ENCODE data around the gene ADAM19. TPM values are rescaled to one million over a fixed set of nuclear protein-coding genes. Genes with fewer than 3 reads are reported as not detected.
A peak's percentile ranks its signal among the peaks of the same experiment; 100 is the strongest.

Gene ADAM19
- total RNA-seq, 1 experiment from 2014 or later = 48.7 TPM

DNA sequence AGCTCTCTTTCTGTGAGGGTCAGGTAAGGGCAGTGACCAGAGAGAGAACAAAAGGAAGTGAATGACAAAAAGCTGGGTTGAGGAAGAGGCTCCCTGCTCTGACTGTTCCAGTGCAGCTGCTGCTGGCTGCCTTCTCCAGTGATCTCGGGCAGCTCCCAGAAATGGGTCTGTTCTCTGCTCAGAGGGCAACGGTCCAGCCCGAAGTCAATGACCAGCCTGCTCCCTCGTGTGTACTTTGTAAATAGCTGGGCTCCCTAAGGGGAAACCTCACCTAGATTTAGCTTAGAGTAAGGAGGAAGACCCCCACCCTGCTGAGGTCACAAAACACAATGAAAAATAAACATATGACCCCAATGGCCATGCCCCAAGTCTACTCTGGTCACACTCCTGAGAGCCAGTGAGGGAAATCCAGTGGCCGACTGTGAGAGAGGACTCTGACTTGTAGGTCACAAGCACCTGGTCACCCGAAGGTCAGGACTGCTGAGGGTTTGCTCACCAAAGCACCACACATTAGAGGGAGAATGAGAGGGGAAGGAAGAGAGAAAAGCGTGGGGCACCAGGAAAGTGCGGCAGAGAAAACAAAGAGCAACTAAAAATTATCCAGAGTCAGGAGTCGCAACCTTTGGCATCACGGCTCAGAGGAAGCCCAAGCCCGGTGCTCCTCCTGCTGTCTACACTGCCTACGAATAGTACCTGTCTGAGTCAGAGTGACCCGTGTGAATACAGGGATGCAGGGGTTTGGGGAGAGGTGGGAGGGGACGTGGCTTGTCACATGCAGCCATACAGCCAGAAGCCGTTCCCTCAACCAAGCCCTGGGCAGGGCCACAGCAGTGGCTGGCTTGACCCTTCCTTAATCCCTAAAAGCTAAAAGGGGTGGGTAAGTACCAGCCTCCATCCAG is 95.7 kb downstream of the ADAM19 start:
- no peak overlapping the region for H3K27ac ChIP-seq
- no peak overlapping the region for H3K4me3 ChIP-seq
- H3K27me3 ChIP-seq (replicated peaks) = no peaks in the 10 kb centered on the region
- peaks cover 68% of the 10 kb centered on the region for H3K36me3 ChIP-seq
- DNase-seq (ENCODE audit: low read depth in 1 of 2, low spot score in 2 of 2) = no peak
- peaks cover 14% of the 10 kb centered on the region; the same call in 1 of the 2 replicates for H3K4me1 ChIP-seq (replicated peaks)
- H3K9me3 ChIP-seq (replicated peaks) = no peaks in the 10 kb centered on the region

DNA sequence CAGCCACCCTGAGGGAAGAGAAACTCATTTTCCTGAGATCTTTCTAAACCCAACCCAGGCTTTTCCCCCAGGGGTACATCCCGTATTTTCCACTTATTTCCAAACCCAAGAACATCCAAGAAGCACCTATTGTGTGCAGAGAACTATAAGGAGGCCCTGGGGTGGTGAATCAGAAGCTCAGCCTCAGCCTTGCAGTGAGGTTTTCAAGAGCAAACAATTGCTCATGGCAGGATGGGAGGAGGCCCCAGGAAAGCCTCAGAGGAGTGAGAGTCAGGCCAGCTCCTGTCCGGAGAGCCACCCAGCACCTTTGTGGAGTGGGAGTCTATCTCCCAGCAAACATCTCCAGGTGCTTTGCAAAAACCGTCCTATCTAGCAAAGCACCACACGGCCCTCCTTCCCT is 96.4 kb downstream of the ADAM19 start:
- Histone ChIP-seq H3K27ac (no peak overlapping the region), H3K9me3 (replicated peaks) (no peaks in the 10 kb centered on the region), H3K27me3 (replicated peaks) (no peaks in the 10 kb centered on the region), H3K4me3 (no peak overlapping the region), H3K4me1 (replicated peaks) (peaks cover 14% of the 10 kb centered on the region; the same call in 1 of the 2 replicates), H3K36me3 (peaks cover 61% of the 10 kb centered on the region)
- DNase-seq (ENCODE audit: low read depth in 1 of 2, low spot score in 2 of 2) = no peak

DNA sequence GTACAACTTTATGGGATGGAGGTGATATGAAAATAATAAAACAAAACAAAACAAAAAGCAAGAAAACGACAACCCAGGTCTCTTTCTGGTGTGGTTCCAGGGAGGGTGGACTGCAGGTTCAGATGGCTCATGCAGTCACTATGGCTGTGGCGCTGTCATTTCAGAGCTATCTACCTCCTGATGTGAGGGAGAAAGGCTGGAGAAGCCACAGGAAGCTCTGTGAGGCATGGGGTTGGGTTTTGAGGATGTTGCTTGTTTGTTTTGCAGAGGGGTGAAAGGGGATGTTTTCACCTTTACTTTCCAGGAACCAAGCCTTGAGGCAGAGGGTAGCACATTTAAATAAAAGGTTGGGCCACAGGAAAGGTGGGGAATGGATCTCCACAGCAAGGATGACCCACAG is 96.8 kb downstream of the ADAM19 start:
- no peaks in the 10 kb centered on the region for H3K9me3 ChIP-seq (replicated peaks)
- no peak overlapping the region for H3K4me3 ChIP-seq
- H3K4me1 ChIP-seq (replicated peaks) = peaks cover 17% of the 10 kb centered on the region
- no peaks in the 10 kb centered on the region for H3K27me3 ChIP-seq (replicated peaks)
- no peak for DNase-seq (ENCODE audit: low read depth in 1 of 2, low spot score in 2 of 2)
- H3K27ac ChIP-seq = no peak overlapping the region
- H3K36me3 ChIP-seq = peaks cover 56% of the 10 kb centered on the region

DNA sequence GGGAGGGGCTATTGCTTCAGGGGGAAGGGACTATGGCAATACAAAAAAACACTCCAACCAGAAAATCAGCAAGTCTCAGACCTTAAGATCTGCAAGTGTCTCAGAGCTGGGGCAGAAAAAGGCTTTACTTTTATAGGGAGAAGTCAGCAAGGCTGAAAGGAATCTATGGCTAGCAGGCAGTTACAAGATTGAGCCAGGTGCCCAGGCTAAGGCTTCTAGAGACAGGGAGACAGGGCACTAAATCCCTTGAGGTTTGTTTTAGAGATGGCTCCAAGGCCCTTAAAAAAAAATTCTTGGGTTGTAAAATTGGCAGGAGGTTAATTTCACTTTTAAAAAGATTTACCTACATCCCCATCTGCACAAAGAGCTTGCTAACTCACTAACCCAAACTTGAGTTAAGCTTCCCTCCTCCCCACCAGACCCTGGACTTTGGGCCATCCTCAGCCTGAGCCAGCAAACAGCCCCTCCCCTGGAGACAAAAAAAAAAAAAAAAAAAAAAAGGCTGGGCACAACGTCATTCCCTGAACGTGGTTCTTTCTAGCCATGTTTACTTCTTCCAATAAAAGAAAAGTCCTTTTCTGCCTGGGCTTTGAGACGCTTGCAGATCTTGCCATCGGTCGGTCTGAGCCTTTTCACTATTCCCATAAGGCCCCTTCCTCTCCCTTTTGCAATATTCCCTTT is 97.6 kb downstream of the ADAM19 start:
- Histone ChIP-seq H3K4me1 (replicated peaks) (peaks cover 19% of the 10 kb centered on the region), H3K36me3 (peaks cover 51% of the 10 kb centered on the region), H3K27ac (no peak overlapping the region)

DNA sequence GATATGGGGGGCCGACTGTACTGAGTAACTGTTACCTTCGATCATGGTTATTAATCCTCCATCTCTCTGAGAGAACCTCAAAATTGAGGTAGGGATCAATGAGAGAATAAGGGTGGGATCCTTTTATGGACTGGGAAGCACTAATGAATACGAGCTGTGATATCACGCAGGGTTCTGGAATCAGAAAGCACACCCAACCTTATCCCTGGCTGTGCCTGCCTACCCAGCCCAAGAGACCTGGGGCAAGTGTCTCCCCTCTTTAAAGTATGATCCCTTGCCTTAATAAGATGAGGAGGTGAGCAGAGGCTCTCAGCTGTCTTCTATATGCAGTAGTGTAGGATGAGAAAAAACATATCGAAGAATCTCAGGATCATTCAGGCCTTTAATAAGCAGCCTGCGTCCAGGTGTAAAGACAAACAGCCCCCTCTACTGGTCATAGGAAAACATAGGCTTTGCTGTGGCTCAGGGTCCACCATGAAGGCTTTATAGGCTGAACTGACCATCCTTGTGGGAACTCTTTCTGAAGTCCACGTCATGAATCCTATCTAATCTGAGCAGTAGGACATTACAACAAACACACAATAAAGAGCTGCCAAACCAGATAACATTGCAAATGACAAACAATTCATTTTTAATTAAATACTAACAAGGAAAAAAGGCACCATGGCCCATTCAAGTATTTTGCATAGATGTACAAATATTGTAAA is 98.7 kb downstream of the ADAM19 start:
- Histone ChIP-seq H3K27me3 (replicated peaks) (no peaks in the 10 kb centered on the region), H3K36me3 (peaks cover 42% of the 10 kb centered on the region), H3K27ac (no peak overlapping the region), H3K4me3 (no peak overlapping the region), H3K9me3 (replicated peaks) (no peaks in the 10 kb centered on the region), H3K4me1 (replicated peaks) (peaks cover 19% of the 10 kb centered on the region)
- DNase-seq (ENCODE audit: low read depth in 1 of 2, low spot score in 2 of 2) = peak in 1 of 2 experiments; percentile 70

More for the DNA sequence above, 97.6 kb downstream of the ADAM19 start:
- no peaks in the 10 kb centered on the region for H3K9me3 ChIP-seq (replicated peaks)
- no peak overlapping the region for H3K4me3 ChIP-seq
- DNase-seq (ENCODE audit: low read depth in 1 of 2, low spot score in 2 of 2) = no peak
- H3K27me3 ChIP-seq (replicated peaks) = no peaks in the 10 kb centered on the region

DNA sequence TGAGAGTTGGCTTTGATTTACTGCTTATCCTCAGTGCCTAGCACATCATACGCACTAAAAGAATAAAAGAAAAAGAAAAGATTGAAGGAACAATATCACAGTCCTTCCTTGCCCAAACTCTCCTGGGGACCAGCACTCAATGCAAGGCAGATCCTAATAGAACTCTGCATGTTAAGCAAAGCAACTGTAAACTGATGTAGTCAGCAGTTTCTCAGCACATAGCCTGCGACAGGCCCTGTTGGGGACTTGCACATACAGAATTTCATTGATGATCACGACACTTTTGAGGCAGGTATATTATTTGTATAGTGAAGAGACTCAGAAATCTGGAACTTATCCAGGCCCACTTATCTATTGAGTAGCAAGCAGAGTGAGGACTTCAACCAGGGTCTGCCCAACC is 100.1 kb downstream of the ADAM19 start:
- Histone ChIP-seq H3K4me3 (no peak overlapping the region), H3K4me1 (replicated peaks) (peaks cover 11% of the 10 kb centered on the region), H3K36me3 (peaks cover 28% of the 10 kb centered on the region), H3K9me3 (replicated peaks) (no peaks in the 10 kb centered on the region), H3K27me3 (replicated peaks) (no peaks in the 10 kb centered on the region), H3K27ac (no peak overlapping the region)
- no peak for DNase-seq (ENCODE audit: low read depth in 1 of 2, low spot score in 2 of 2)

DNA sequence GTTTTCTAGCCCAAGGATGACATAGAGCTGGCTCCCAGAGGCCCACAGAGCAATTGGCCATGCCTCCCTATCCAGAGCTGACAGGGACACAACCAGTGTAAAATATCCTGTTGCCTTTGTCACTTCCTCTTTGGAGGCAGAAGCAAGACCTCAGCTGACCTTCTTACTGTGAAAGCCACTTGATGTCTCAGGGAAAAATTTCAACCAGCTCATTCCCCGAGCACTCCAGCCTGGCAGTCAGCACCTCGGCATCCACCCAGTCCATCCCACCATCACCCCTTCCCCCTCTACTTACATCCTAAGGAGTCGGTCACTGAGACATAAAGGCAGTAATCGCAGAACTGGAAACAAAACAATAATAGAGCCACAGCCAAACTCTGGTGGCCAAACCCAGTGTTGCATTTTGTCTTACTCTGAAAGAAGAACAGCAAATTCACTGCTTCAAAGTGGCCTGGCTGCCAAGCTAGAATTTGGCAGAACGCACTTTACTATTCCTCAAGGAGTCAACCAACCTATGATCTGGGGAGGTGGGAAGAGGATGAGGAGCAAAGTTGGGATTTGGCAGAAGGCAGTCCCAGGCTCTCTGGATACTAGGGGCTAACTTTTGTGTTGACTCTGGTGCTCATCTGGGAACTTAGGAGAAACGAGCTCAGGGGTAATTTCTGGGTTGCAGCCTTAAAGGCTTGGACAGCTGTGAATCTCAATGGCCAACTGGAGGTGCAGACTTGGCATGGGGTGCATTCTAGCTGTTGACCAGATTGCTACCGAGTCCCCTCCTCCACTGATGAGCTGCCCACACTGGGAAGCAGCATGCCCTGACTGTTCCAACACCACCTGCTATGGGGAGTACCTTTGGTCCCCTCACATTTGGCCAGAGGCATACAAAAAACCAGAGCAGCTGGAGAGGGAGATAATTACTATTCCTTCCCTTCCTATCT is 101.9 kb downstream of the ADAM19 start:
- Histone ChIP-seq H3K27ac (no peak overlapping the region), H3K4me3 (no peak overlapping the region), H3K36me3 (peaks cover 17% of the 10 kb centered on the region), H3K27me3 (replicated peaks) (no peaks in the 10 kb centered on the region), H3K9me3 (replicated peaks) (no peaks in the 10 kb centered on the region), H3K4me1 (replicated peaks) (peaks cover 6% of the 10 kb centered on the region)
- DNase-seq (ENCODE audit: low read depth in 1 of 2, low spot score in 2 of 2) = no peak

DNA sequence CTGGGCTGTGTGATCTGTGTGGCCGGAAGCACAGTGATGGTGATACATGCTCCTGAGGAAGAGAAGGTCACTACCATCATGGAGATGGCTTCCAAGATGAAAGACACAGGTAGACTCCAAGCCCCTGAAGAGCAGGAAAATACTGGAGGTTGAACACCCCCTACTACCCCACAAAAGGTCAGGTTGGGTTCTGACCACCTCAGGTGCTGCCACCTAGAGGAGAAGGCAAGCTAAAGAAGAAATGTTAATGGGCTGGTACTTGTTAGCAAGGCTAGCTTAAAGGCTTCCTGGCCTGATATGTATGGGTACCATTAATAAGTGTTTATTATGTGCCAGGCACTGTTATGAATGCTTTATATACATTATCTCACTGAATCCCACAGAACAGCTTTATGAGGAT is 103.9 kb downstream of the ADAM19 start:
- DNase-seq (ENCODE audit: low read depth in 1 of 2, low spot score in 2 of 2) = peak in 1 of 2 experiments; percentile 46
- Histone ChIP-seq H3K4me3 (no peak overlapping the region), H3K27me3 (replicated peaks) (no peaks in the 10 kb centered on the region), H3K27ac (no peak overlapping the region), H3K9me3 (replicated peaks) (no peaks in the 10 kb centered on the region), H3K4me1 (replicated peaks) (peaks cover 6% of the 10 kb centered on the region), H3K36me3 (peaks cover 7% of the 10 kb centered on the region)

DNA sequence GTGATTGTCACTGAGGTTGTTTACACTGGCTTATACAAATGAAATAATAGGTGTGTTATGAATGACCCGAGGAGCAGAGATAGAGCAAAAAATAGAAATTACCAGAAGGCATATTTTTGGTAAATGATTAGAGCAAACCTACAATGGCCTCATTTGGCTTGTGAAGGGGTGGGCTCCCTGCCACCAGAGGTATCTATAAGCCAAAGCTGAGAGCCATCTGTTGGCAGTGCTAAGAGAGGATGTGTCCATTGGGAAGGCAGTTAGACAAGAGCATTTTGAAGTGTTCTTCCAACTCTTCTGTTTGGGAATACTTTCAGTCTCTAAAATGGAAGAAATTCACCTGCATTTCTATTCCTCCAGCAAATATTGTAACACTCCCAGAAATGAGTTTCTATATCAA is 104.9 kb downstream of the ADAM19 start:
- Histone ChIP-seq H3K4me3 (no peak overlapping the region), H3K36me3 (peaks cover 2% of the 10 kb centered on the region), H3K9me3 (replicated peaks) (no peaks in the 10 kb centered on the region), H3K27me3 (replicated peaks) (no peaks in the 10 kb centered on the region), H3K27ac (no peak overlapping the region), H3K4me1 (replicated peaks) (peaks cover 6% of the 10 kb centered on the region)
- no peak for DNase-seq (ENCODE audit: low read depth in 1 of 2, low spot score in 2 of 2)

DNA sequence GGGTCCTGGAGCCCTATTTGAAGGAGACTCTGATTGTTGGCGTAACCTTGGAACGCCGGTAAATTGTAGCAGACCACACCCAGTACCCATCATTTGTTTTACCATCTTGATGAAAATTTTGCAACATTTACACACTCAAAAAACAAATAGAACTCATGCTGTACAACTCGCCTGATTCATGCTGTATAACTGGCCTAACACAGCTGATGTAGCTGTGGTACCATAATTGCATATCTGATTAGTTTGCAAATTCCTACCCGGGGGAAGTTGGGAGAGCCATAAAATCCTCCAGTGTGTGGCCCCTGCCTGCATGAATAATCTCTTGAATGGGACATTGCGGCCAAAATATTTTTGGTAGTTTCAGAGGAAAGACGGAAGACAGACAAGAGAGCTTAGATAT is 105.9 kb downstream of the ADAM19 start:
- Histone ChIP-seq H3K36me3 (peaks cover 2% of the 10 kb centered on the region; the same call in 1 of the 2 replicates), H3K27me3 (replicated peaks) (no peaks in the 10 kb centered on the region), H3K27ac (no peak overlapping the region), H3K4me1 (replicated peaks) (peaks cover 13% of the 10 kb centered on the region), H3K9me3 (replicated peaks) (no peaks in the 10 kb centered on the region), H3K4me3 (no peak overlapping the region)
- DNase-seq (ENCODE audit: low read depth in 1 of 2, low spot score in 2 of 2) = no peak

DNA sequence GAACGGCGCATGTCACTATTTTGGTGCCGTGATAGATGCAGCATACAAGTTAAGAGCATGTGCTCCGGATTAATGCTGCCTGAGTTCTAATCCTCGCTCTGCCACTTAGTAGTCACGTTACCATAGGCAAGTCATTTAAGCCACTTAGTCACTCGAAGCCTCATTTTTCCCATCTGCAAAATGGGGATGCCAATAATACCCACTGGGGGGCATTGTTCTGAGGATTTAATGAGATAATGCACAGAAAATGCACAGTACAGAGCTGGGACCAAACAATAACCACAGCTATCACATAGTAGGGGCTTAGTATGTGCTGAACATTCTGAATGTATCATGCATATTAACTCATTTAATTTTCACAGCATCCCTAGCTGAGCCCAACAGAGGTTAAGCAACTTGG is 106.5 kb downstream of the ADAM19 start:
- no peak for DNase-seq (ENCODE audit: low read depth in 1 of 2, low spot score in 2 of 2)
- Histone ChIP-seq H3K9me3 (replicated peaks) (no peaks in the 10 kb centered on the region), H3K4me1 (replicated peaks) (peaks cover 19% of the 10 kb centered on the region), H3K36me3 (0 out of 2 replicates have a peak, but pooled peaks cover 2% of the 10 kb centered on the region), H3K4me3 (no peak overlapping the region), H3K27ac (no peak overlapping the region), H3K27me3 (replicated peaks) (no peaks in the 10 kb centered on the region)

DNA sequence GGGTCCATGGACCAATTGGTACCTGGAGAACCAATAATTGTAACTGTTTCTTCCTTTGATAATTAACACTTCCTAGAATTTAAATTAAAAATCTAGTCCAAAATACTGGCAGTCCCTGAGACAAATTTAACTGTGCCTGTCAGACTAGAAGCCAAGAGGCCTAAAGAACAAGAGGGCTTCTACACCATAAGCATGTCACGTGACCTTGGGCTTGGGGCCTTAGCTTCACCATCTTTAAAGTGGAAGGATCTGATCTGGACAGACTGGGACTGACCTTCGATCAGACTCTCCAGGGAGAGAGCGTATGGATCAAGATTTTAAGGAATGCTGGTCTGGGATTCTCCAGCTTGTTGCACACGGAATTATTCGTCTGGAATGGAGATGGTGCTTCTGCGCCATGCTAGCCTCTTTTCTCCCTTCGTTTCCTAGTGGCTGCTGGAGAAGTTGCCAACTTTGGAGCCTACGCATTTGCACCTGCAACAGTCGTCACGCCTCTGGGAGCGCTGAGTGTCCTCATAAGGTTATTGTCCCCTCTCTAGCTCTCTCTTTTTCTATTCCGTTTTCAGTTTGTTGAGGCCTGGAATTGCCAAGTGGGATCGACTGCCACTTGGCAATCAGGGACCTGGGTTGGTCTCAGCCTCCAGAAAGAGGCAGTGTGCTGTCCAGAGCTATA is 107.1 kb downstream of the ADAM19 start:
- Histone ChIP-seq H3K4me1 (replicated peaks) (peaks cover 20% of the 10 kb centered on the region), H3K9me3 (replicated peaks) (no peaks in the 10 kb centered on the region), H3K27ac (no peak overlapping the region), H3K27me3 (replicated peaks) (no peaks in the 10 kb centered on the region), H3K4me3 (no peak overlapping the region), H3K36me3 (0 out of 2 replicates have a peak, but pooled peaks cover 2% of the 10 kb centered on the region)
- no peak for DNase-seq (ENCODE audit: low read depth in 1 of 2, low spot score in 2 of 2)
